T-helper 22 cell (primary cell): Measurements from ENCODE around the gene CNGB1.
"Not testable (repeated sequence)": the region's sequence is repeated elsewhere in the genome, so short reads cannot be mapped to it uniquely, and the experiment has no call there.

Experiments
- DNase-seq: peaks from one replicate; pipeline ENCODE4 v3.0.0-alpha.2; 2020; ENCODE audit warnings: low read depth

CNGB1 gene

GRCh38 chr16:57925310-57925709 is 45.6 kb downstream of the CNGB1 start:
- no peak for DNase-seq

- DNase-seq = no peak
Measured at GRCh38 chr16:57924514-57924913, 46.4 kb downstream of the CNGB1 start.

GRCh38 chr16:57923841-57924240 is 47.1 kb downstream of the CNGB1 start:
- no peak for DNase-seq

- no peak for DNase-seq
Measured at GRCh38 chr16:57923418-57923817, 47.5 kb downstream of the CNGB1 start.

GRCh38 chr16:57920880-57921229 is 50.1 kb downstream of the CNGB1 start:
- DNase-seq = no peak

- DNase-seq = no peak
Measured at GRCh38 chr16:57920215-57920879, 50.6 kb downstream of the CNGB1 start.

GRCh38 chr16:57918994-57919393 is 51.9 kb downstream of the CNGB1 start:
- DNase-seq = no peak

GRCh38 chr16:57918444-57918843 is 52.5 kb downstream of the CNGB1 start:
- no peak for DNase-seq

- not testable (repeated sequence) for DNase-seq
Measured at GRCh38 chr16:57917929-57918328, 53.0 kb downstream of the CNGB1 start.

- DNase-seq = not testable (repeated sequence)
Measured at GRCh38 chr16:57917489-57917888, 53.4 kb downstream of the CNGB1 start.

GRCh38 chr16:57916735-57917438 is 54.0 kb downstream of the CNGB1 start:
- DNase-seq = no peak

GRCh38 chr16:57915811-57916488 is 55.0 kb downstream of the CNGB1 start:
- DNase-seq = no peak

GRCh38 chr16:57915267-57915666 is 55.7 kb downstream of the CNGB1 start:
- DNase-seq = no peak

GRCh38 chr16:57914244-57915173 is 56.4 kb downstream of the CNGB1 start:
- DNase-seq = no peak

GRCh38 chr16:57912529-57913260 is 58.2 kb downstream of the CNGB1 start:
- DNase-seq = no peak

- no peak for DNase-seq
Measured at GRCh38 chr16:57911743-57912142, 59.2 kb downstream of the CNGB1 start.

- DNase-seq = no peak
Measured at GRCh38 chr16:57910696-57911095, 60.2 kb downstream of the CNGB1 start.

GRCh38 chr16:57908409-57908987 is 62.4 kb downstream of the CNGB1 start:
- no peak for DNase-seq

GRCh38 chr16:57906382-57907316 is 64.3 kb downstream of the CNGB1 start:
- DNase-seq = no peak

- DNase-seq = no peak
Measured at GRCh38 chr16:57904101-57904500, 66.8 kb downstream of the CNGB1 start.
